Mesenchymal stem cell (in vitro differentiated cells and primary cell): ENCODE data around the gene POU6F2.

Source experiments
- DNase-seq: peaks from one replicate; pipeline ENCODE4 v3.0.0-alpha.2; 2013
- H2AFZ ChIP-seq: one replicate; pipeline ENCODE4 v1.6.1; 2013; ENCODE audit warnings: low read depth, mild to moderate bottlenecking, control low read depth, inconsistent platforms, low read length, moderate library complexity
- H2AK5ac ChIP-seq: 2 replicates; pipeline ENCODE4 v1.6.1; 2013; ENCODE audit warnings: low read length, moderate library complexity, mild to moderate bottlenecking, inconsistent platforms; ENCODE audit not compliant: severe bottlenecking
- H2BK120ac ChIP-seq: one replicate; pipeline ENCODE4 v1.6.1; 2013; ENCODE audit warnings: low read depth, mild to moderate bottlenecking, inconsistent platforms, low read length, moderate library complexity
- H2BK12ac ChIP-seq, 2 experiments: one replicate each; pipeline ENCODE4 v1.6.1; 2013; ENCODE audit warnings: inconsistent platforms in 2 of 2, low read length in 2 of 2, mild to moderate bottlenecking in 2 of 2, moderate library complexity in 2 of 2, control low read depth in 1 of 2
- H2BK15ac ChIP-seq: one replicate; pipeline ENCODE4 v1.6.1; 2013; ENCODE audit warnings: mild to moderate bottlenecking, low read depth, inconsistent platforms; ENCODE audit not compliant: poor library complexity, severe bottlenecking
- H2BK5ac ChIP-seq: 2 replicates; pipeline ENCODE4 v1.6.1; 2013; ENCODE audit warnings: low read depth, mild to moderate bottlenecking, low read length, control low read depth, inconsistent platforms; ENCODE audit not compliant: poor library complexity, severe bottlenecking
- H3K14ac ChIP-seq, 2 experiments: one replicate each; pipeline ENCODE4 v1.6.1; 2013; ENCODE audit warnings: inconsistent platforms in 2 of 2, low read length in 2 of 2, control low read depth in 1 of 2, mild to moderate bottlenecking in 1 of 2, moderate library complexity in 1 of 2
- H3K18ac ChIP-seq, 2 experiments: one replicate each; pipeline ENCODE4 v1.6.1; 2013; ENCODE audit warnings: inconsistent platforms in 2 of 2, low read length in 2 of 2, control low read depth in 1 of 2, low read depth in 1 of 2, mild to moderate bottlenecking in 1 of 2
- H3K23ac ChIP-seq, 2 experiments: one replicate each; pipeline ENCODE4 v1.6.1; 2013; ENCODE audit warnings: inconsistent platforms in 2 of 2, low read length in 2 of 2, mild to moderate bottlenecking in 2 of 2, moderate library complexity in 2 of 2, control low read depth in 1 of 2
- H3K27ac ChIP-seq: 2 replicates; pipeline ENCODE4 v1.5.1; 2013; ENCODE audit warnings: mild to moderate bottlenecking, moderate library complexity, low read length, control low read depth, inconsistent platforms; ENCODE audit not compliant: poor library complexity, severe bottlenecking
- H3K27me3 ChIP-seq, 2 experiments: 2 replicates each; pipeline versions ENCODE4 v1.6.1 to v1.7.0; 2013; ENCODE audit warnings: low read length in 2 of 2, mild to moderate bottlenecking in 2 of 2, moderate library complexity in 2 of 2, control low read depth in 1 of 2, inconsistent platforms in 1 of 2; ENCODE audit not compliant: control insufficient read depth in 1 of 2, insufficient read depth in 1 of 2
- H3K36me3 ChIP-seq, 2 experiments: 2 replicates each; pipeline versions ENCODE4 v1.6.1 to v1.7.0; 2013; ENCODE audit warnings: low read length in 2 of 2, control low read depth in 1 of 2, inconsistent platforms in 1 of 2, low read depth in 1 of 2, mild to moderate bottlenecking in 1 of 2; ENCODE audit not compliant: insufficient read depth in 2 of 2, control insufficient read depth in 1 of 2
- H3K4ac ChIP-seq, 2 experiments: one replicate each; pipeline ENCODE4 v1.6.1; 2013; ENCODE audit warnings: inconsistent platforms in 2 of 2, low read length in 2 of 2, mild to moderate bottlenecking in 2 of 2, moderate library complexity in 2 of 2, control low read depth in 1 of 2, low read depth in 1 of 2
- H3K4me1 ChIP-seq: 2 replicates; pipeline ENCODE4 v1.6.1; 2013; ENCODE audit warnings: low read depth, low read length, control low read depth; ENCODE audit not compliant: control insufficient read depth, insufficient read depth
- H3K4me2 ChIP-seq: 2 replicates; pipeline ENCODE4 v1.6.1; 2013; ENCODE audit warnings: low read length, mild to moderate bottlenecking, inconsistent platforms; ENCODE audit not compliant: poor library complexity, severe bottlenecking
- H3K4me3 ChIP-seq, 2 experiments: 2 replicates each; pipeline versions ENCODE4 v1.5.1 to v1.7.0; 2013; ENCODE audit warnings: low read length in 2 of 2, mild to moderate bottlenecking in 2 of 2, control low read depth in 1 of 2, low read depth in 1 of 2; ENCODE audit not compliant: insufficient read depth in 1 of 2
- H3K79me1 ChIP-seq: replicated peaks from 2 replicates; pipeline ENCODE4 v1.6.1; 2013; ENCODE audit warnings: mild to moderate bottlenecking, control low read depth, low read length, inconsistent platforms; ENCODE audit not compliant: poor library complexity, severe bottlenecking
- H3K9ac ChIP-seq: 2 replicates; pipeline ENCODE4 v1.7.0; 2013; ENCODE audit warnings: mild to moderate bottlenecking, low read length, moderate library complexity
- H3K9me3 ChIP-seq: 2 replicates; pipeline ENCODE4 v1.7.0; 2013; ENCODE audit warnings: mild to moderate bottlenecking, low read length; ENCODE audit not compliant: control insufficient read depth
- H4K8ac ChIP-seq: one replicate; pipeline ENCODE4 v1.6.1; 2013; ENCODE audit warnings: inconsistent platforms, mild to moderate bottlenecking, low read length, moderate library complexity
- H4K91ac ChIP-seq: one replicate; pipeline ENCODE4 v1.6.1; 2013; ENCODE audit warnings: mild to moderate bottlenecking, low read length, inconsistent platforms
- WGBS: methylation state at CpG from one replicate; pipeline ENCODE4 v1.1.7; 2013; ENCODE audit warnings: mixed read lengths; 5-methylcytosine and 5-hydroxymethylcytosine counted together

POU6F2 gene

DNA sequence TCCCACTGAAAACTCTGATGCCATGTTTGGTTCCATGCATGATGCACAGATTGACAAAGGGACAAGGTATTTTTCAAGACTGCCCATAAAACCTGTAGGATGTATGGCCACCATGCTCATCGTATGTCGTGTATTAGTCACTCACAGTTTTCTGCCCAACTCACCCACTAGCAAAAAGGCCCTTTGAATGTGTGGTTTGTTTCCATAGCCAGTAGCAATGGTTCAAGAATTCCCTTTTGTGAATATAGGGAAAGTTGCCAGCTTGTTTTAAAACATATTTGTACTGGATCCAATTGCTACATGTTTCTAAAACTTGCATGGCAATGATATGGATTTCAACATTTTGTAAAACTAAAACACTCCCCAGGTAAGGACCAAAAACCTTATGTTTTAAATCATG, 307.5 kb downstream of the POU6F2 start:
- Histone ChIP-seq H2BK12ac (no peak overlapping the region), H4K8ac (no peak overlapping the region), H3K4me3 (no peak overlapping the region), H2BK120ac (no peak overlapping the region), H3K4ac (no peak overlapping the region), H2BK15ac (no peak overlapping the region), H2AK5ac (no peak overlapping the region), H3K14ac (no peak overlapping the region), H3K18ac (no peak overlapping the region), H3K9me3 (no peaks in the 10 kb centered on the region), H2AFZ (no peak overlapping the region), H4K91ac (no peak overlapping the region), H3K9ac (no peak overlapping the region), H3K4me1 (no peaks in the 10 kb centered on the region), H3K79me1 (no peaks in the 10 kb centered on the region), H3K4me2 (no peak overlapping the region), H3K27ac (no peak overlapping the region), H3K27me3 (no peaks in the 10 kb centered on the region), H3K36me3 (no peaks in the 10 kb centered on the region), H3K23ac (no peak overlapping the region), H2BK5ac (no peak overlapping the region)
- DNase-seq: no peak
- WGBS: no CpG with 5 or more reads among the region's 2 CpGs

DNA sequence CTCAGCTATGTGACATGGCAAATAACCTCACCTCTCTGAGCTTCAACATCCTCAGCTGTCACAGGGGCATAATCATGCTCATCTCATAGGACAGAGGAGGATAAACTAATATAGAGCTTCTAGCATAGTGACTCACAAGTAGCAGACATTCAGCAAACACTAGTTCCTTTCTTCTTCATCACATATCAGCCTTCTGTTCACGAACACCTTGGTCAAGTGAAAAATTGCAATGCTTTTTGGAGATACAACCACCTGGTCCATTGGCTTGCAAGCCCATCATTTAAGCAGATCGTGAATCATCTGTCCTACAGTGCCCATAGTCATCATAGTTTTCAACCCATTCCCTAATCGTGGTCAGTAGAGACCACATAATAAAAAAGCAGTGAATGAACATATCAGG, 310.6 kb downstream of the POU6F2 start:
- no peak overlapping the region for H4K8ac ChIP-seq
- no peak overlapping the region for H2BK120ac ChIP-seq
- WGBS: 67% methylated on average over 3 of the region's 3 CpGs
- no peak overlapping the region for H2AFZ ChIP-seq
- no peaks in the 10 kb centered on the region for H3K36me3 ChIP-seq
- H3K27ac ChIP-seq: no peak overlapping the region
- H3K14ac ChIP-seq: no peak overlapping the region
- no peak overlapping the region for H2BK5ac ChIP-seq
- no peak overlapping the region for H4K91ac ChIP-seq
- H3K4me2 ChIP-seq: no peak overlapping the region
- no peaks in the 10 kb centered on the region for H3K27me3 ChIP-seq
- no peak overlapping the region for H3K9ac ChIP-seq
- H3K18ac ChIP-seq: no peak overlapping the region
- no peak overlapping the region for H3K4ac ChIP-seq
- H2BK12ac ChIP-seq: no peak overlapping the region
- no peaks in the 10 kb centered on the region for H3K9me3 ChIP-seq
- DNase-seq: no peak
- H3K23ac ChIP-seq: no peak overlapping the region
- no peak overlapping the region for H2BK15ac ChIP-seq
- H2AK5ac ChIP-seq: no peak overlapping the region
- no peaks in the 10 kb centered on the region for H3K4me1 ChIP-seq
- H3K4me3 ChIP-seq: no peak overlapping the region
- no peaks in the 10 kb centered on the region for H3K79me1 ChIP-seq

- Histone ChIP-seq H3K23ac (no peak overlapping the region), H3K9ac (no peak overlapping the region), H2BK120ac (no peak overlapping the region), H3K4ac (no peak overlapping the region), H4K91ac (no peak overlapping the region), H3K27me3 (no peaks in the 10 kb centered on the region), H4K8ac (no peak overlapping the region), H2BK15ac (no peak overlapping the region), H3K4me2 (no peak overlapping the region), H3K4me3 (no peak overlapping the region), H3K14ac (no peak overlapping the region), H3K18ac (no peak overlapping the region), H2BK5ac (no peak overlapping the region), H2BK12ac (no peak overlapping the region), H3K4me1 (no peaks in the 10 kb centered on the region), H3K9me3 (peaks cover 2% of the 10 kb centered on the region), H2AFZ (no peak overlapping the region), H3K36me3 (no peaks in the 10 kb centered on the region), H2AK5ac (no peak overlapping the region), H3K79me1 (no peaks in the 10 kb centered on the region), H3K27ac (no peak overlapping the region)
- 66% methylated on average over 9 of the region's 10 CpGs for WGBS
- no peak for DNase-seq
Measured at GRCh38 chr7:39291628-39292410, 314.1 kb downstream of the POU6F2 start.

DNA sequence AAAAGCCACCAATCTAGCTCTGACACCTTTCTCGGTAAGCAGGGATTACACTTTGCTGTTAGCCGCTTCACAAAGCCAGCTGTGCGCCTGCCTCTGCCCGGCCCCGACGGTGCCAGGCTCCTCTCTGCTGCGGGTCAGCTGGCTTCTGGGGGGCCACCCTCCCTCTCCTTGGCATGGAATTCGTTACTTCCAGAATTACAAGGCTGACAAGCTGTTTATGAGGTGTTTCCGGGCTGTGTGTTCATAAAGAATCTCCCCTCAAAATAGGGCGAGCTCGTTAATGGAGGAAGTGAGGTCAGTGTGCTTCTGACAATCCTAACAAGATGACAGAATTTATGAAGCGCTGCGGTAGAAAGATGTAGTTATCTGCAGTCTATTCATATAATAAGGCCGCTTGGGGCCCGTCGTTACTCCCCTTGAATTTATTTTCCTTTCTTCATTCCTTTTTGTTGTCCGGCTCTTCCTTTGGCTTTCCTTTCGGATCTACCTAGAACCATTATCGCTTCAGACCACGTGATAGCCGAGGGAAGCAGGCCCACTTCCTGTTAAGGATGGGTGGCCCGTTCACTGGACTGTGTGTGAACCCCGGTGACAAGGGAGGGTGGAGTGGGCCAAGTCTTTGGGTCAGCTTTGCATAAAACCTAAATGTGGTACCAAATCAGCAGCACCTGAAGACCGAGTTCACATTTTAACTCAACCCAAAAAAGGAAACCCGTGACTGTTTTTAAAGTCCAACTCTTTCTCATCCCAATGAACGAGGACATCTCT, 315.5 kb downstream of the POU6F2 start:
- H3K27ac ChIP-seq: no peak overlapping the region
- H4K8ac ChIP-seq: no peak overlapping the region
- H3K4me1 ChIP-seq: no peaks in the 10 kb centered on the region
- H3K27me3 ChIP-seq: no peaks in the 10 kb centered on the region
- no peak overlapping the region for H2BK120ac ChIP-seq
- no peak overlapping the region for H3K14ac ChIP-seq
- H3K4ac ChIP-seq: no peak overlapping the region
- no peak overlapping the region for H2BK5ac ChIP-seq
- no peak overlapping the region for H3K23ac ChIP-seq
- H3K4me2 ChIP-seq: no peak overlapping the region
- H4K91ac ChIP-seq: no peak overlapping the region
- H3K9ac ChIP-seq: no peak overlapping the region
- no peak overlapping the region for H2BK15ac ChIP-seq
- no peak overlapping the region for H3K18ac ChIP-seq
- H2AFZ ChIP-seq: no peak overlapping the region
- no peaks in the 10 kb centered on the region for H3K36me3 ChIP-seq
- 69% methylated on average over 26 of the region's 26 CpGs for WGBS
- no peak overlapping the region for H2BK12ac ChIP-seq
- peaks cover 7% of the 10 kb centered on the region for H3K9me3 ChIP-seq
- H3K4me3 ChIP-seq: no peak overlapping the region
- no peaks in the 10 kb centered on the region for H3K79me1 ChIP-seq
- no peak for DNase-seq
- H2AK5ac ChIP-seq: no peak overlapping the region
